Measurements from ENCODE around the gene HIVEP3.
A peak's percentile ranks its signal among the peaks of the same experiment; 100 is the strongest.

HIVEP3 gene

GRCh38 chr1:41731516-41732030, 187.1 kb downstream of the HIVEP3 start:
- Mint-ChIP-seq H3K4me1 (peaks cover 48% of the 10 kb centered on the region), H3K36me3 (peaks cover 2% of the 10 kb centered on the region), H3K27me3 (no peaks in the 10 kb centered on the region), H3K27ac (no peak overlapping the region), H3K4me3 (no peak overlapping the region), H3K9me3 (no peaks in the 10 kb centered on the region)

GRCh38 chr1:41730806-41731205, 187.9 kb downstream of the HIVEP3 start:
- Mint-ChIP-seq H3K4me3 (no peak overlapping the region), H3K4me1 (peaks cover 50% of the 10 kb centered on the region), H3K36me3 (peaks cover 2% of the 10 kb centered on the region), H3K9me3 (no peaks in the 10 kb centered on the region), H3K27ac (peak overlapping the region; percentile 41), H3K27me3 (no peaks in the 10 kb centered on the region)

- H3K36me3 Mint-ChIP-seq, result peaks cover 2% of the 10 kb centered on the region
- H3K27me3 Mint-ChIP-seq, result no peaks in the 10 kb centered on the region
- no peaks in the 10 kb centered on the region for H3K9me3 Mint-ChIP-seq
- H3K27ac Mint-ChIP-seq, result no peak overlapping the region
- H3K4me1 Mint-ChIP-seq, result peaks cover 40% of the 10 kb centered on the region
- no peak overlapping the region for H3K4me3 Mint-ChIP-seq
Measured at GRCh38 chr1:41728403-41729202, 190.1 kb downstream of the HIVEP3 start.

GRCh38 chr1:41727749-41728115, 191.0 kb downstream of the HIVEP3 start:
- H3K27ac Mint-ChIP-seq, result peak overlapping the region; percentile 17
- peaks cover 2% of the 10 kb centered on the region for H3K36me3 Mint-ChIP-seq
- peak overlapping the region; percentile 3 for H3K4me3 Mint-ChIP-seq

GRCh38 chr1:41726899-41727748, 191.6 kb downstream of the HIVEP3 start:
- H3K4me3 Mint-ChIP-seq, result peak overlapping the region; percentile 43
- no peaks in the 10 kb centered on the region for H3K27me3 Mint-ChIP-seq
- H3K4me1 Mint-ChIP-seq, result peaks cover 44% of the 10 kb centered on the region
- peaks cover 2% of the 10 kb centered on the region for H3K36me3 Mint-ChIP-seq
- H3K27ac Mint-ChIP-seq, result peak overlapping the region; percentile 74
- H3K9me3 Mint-ChIP-seq, result no peaks in the 10 kb centered on the region

More at GRCh38 chr1:41727749-41728115, 191.0 kb downstream of the HIVEP3 start:
- H3K9me3 Mint-ChIP-seq, result no peaks in the 10 kb centered on the region
- H3K4me1 Mint-ChIP-seq, result peaks cover 41% of the 10 kb centered on the region
- no peaks in the 10 kb centered on the region for H3K27me3 Mint-ChIP-seq

- Mint-ChIP-seq H3K27ac (peak overlapping the region; percentile 30), H3K36me3 (no peaks in the 10 kb centered on the region), H3K27me3 (no peaks in the 10 kb centered on the region), H3K4me1 (peaks cover 48% of the 10 kb centered on the region), H3K9me3 (no peaks in the 10 kb centered on the region), H3K4me3 (peak overlapping the region; percentile 28)
Measured at GRCh38 chr1:41726292-41726691, 192.4 kb downstream of the HIVEP3 start.

- Mint-ChIP-seq H3K27ac (no peak overlapping the region), H3K27me3 (no peaks in the 10 kb centered on the region), H3K4me3 (no peak overlapping the region), H3K9me3 (no peaks in the 10 kb centered on the region), H3K4me1 (peaks cover 55% of the 10 kb centered on the region), H3K36me3 (no peaks in the 10 kb centered on the region)
Measured at GRCh38 chr1:41724926-41725325, 193.8 kb downstream of the HIVEP3 start.

GRCh38 chr1:41724248-41724647, 194.5 kb downstream of the HIVEP3 start:
- H3K4me1 Mint-ChIP-seq, result peaks cover 49% of the 10 kb centered on the region
- no peak overlapping the region for H3K4me3 Mint-ChIP-seq
- H3K27me3 Mint-ChIP-seq, result no peaks in the 10 kb centered on the region
- H3K36me3 Mint-ChIP-seq, result no peaks in the 10 kb centered on the region
- no peak overlapping the region for H3K27ac Mint-ChIP-seq
- no peaks in the 10 kb centered on the region for H3K9me3 Mint-ChIP-seq

GRCh38 chr1:41723786-41724185, 194.9 kb downstream of the HIVEP3 start:
- Mint-ChIP-seq H3K9me3 (no peaks in the 10 kb centered on the region), H3K36me3 (no peaks in the 10 kb centered on the region), H3K27me3 (no peaks in the 10 kb centered on the region), H3K27ac (no peak overlapping the region), H3K4me3 (no peak overlapping the region), H3K4me1 (peaks cover 48% of the 10 kb centered on the region)

GRCh38 chr1:41722184-41722583, 196.5 kb downstream of the HIVEP3 start:
- H3K27me3 Mint-ChIP-seq, result no peaks in the 10 kb centered on the region
- H3K4me3 Mint-ChIP-seq, result no peak overlapping the region
- H3K36me3 Mint-ChIP-seq, result no peaks in the 10 kb centered on the region
- H3K27ac Mint-ChIP-seq, result no peak overlapping the region
- peaks cover 35% of the 10 kb centered on the region for H3K4me1 Mint-ChIP-seq
- no peaks in the 10 kb centered on the region for H3K9me3 Mint-ChIP-seq

- Mint-ChIP-seq H3K27ac (no peak overlapping the region), H3K9me3 (no peaks in the 10 kb centered on the region), H3K36me3 (no peaks in the 10 kb centered on the region), H3K4me1 (peaks cover 27% of the 10 kb centered on the region), H3K4me3 (no peak overlapping the region), H3K27me3 (no peaks in the 10 kb centered on the region)
Measured at GRCh38 chr1:41720861-41721410, 197.8 kb downstream of the HIVEP3 start.

GRCh38 chr1:41719590-41719989, 199.1 kb downstream of the HIVEP3 start:
- Mint-ChIP-seq H3K9me3 (no peaks in the 10 kb centered on the region), H3K4me1 (peaks cover 30% of the 10 kb centered on the region), H3K27me3 (no peaks in the 10 kb centered on the region), H3K36me3 (no peaks in the 10 kb centered on the region), H3K27ac (no peak overlapping the region), H3K4me3 (no peak overlapping the region)

GRCh38 chr1:41719128-41719527, 199.6 kb downstream of the HIVEP3 start:
- Mint-ChIP-seq H3K36me3 (no peaks in the 10 kb centered on the region), H3K9me3 (no peaks in the 10 kb centered on the region), H3K27ac (no peak overlapping the region), H3K4me1 (peaks cover 30% of the 10 kb centered on the region), H3K27me3 (no peaks in the 10 kb centered on the region), H3K4me3 (no peak overlapping the region)

- no peaks in the 10 kb centered on the region for H3K27me3 Mint-ChIP-seq
- no peak overlapping the region for H3K27ac Mint-ChIP-seq
- H3K4me3 Mint-ChIP-seq, result no peak overlapping the region
- H3K4me1 Mint-ChIP-seq, result peaks cover 30% of the 10 kb centered on the region
- H3K36me3 Mint-ChIP-seq, result no peaks in the 10 kb centered on the region
- H3K9me3 Mint-ChIP-seq, result no peaks in the 10 kb centered on the region
Measured at GRCh38 chr1:41718497-41718896, 200.2 kb downstream of the HIVEP3 start.

- Mint-ChIP-seq H3K36me3 (no peaks in the 10 kb centered on the region), H3K27me3 (no peaks in the 10 kb centered on the region), H3K27ac (no peak overlapping the region), H3K9me3 (no peaks in the 10 kb centered on the region), H3K4me3 (no peak overlapping the region), H3K4me1 (peaks cover 22% of the 10 kb centered on the region)
Measured at GRCh38 chr1:41716188-41717130, 202.3 kb downstream of the HIVEP3 start.

Measured in activated naive CD4-positive, alpha-beta T cell treated with anti-CD3 and anti-CD28 coated beads, Interleukin-2, amount 50 U/mL, for 24 hours (primary cell).